ENCODE results near the gene HSPBP1. TPM values are rescaled to one million over a fixed set of nuclear protein-coding genes. Genes with fewer than 3 reads are reported as not detected.
A peak's percentile ranks its signal among the peaks of the same experiment; 100 is the strongest.

Gene HSPBP1
- total RNA-seq, 1 experiment from 2014 or later = 77.4 TPM

- peak; percentile 41 for DNase-seq (ENCODE audit: low read depth)
Measured at GRCh38 chr19:55305491-55305890, 25.6 kb upstream of the HSPBP1 start.

GRCh38 chr19:55304980-55305379 lies 25.1 kb upstream of the HSPBP1 start:
- DNase-seq (ENCODE audit: low read depth) = no peak

GRCh38 chr19:55304279-55304978 lies 24.5 kb upstream of the HSPBP1 start:
- peak; percentile 55 for DNase-seq (ENCODE audit: low read depth)

- DNase-seq (ENCODE audit: low read depth) = no peak
Measured at GRCh38 chr19:55303477-55303876, 23.6 kb upstream of the HSPBP1 start.

GRCh38 chr19:55302318-55302703 lies 22.4 kb upstream of the HSPBP1 start:
- DNase-seq (ENCODE audit: low read depth) = no peak

- DNase-seq (ENCODE audit: low read depth) = peak; percentile 68
Measured at GRCh38 chr19:55301459-55302317, 21.8 kb upstream of the HSPBP1 start.

GRCh38 chr19:55300886-55301458 lies 21.1 kb upstream of the HSPBP1 start:
- no peak for DNase-seq (ENCODE audit: low read depth)

- DNase-seq (ENCODE audit: low read depth) = no peak
Measured at GRCh38 chr19:55299991-55300390, 20.1 kb upstream of the HSPBP1 start.

GRCh38 chr19:55297267-55297666 lies 17.4 kb upstream of the HSPBP1 start:
- DNase-seq (ENCODE audit: low read depth) = no peak

- DNase-seq (ENCODE audit: low read depth) = peak; percentile 29
Measured at GRCh38 chr19:55289117-55289796, 9.3 kb upstream of the HSPBP1 start.

GRCh38 chr19:55287361-55288079 lies 7.6 kb upstream of the HSPBP1 start:
- DNase-seq (ENCODE audit: low read depth) = no peak

GRCh38 chr19:55285229-55285890 lies 5.5 kb upstream of the HSPBP1 start:
- DNase-seq (ENCODE audit: low read depth) = no peak

GRCh38 chr19:55284405-55285058 lies 4.6 kb upstream of the HSPBP1 start:
- no peak for DNase-seq (ENCODE audit: low read depth)

GRCh38 chr19:55283548-55284377 lies 3.9 kb upstream of the HSPBP1 start, which contains the start of gene BRSK1:
Gene BRSK1 (plus strand): TSS chr19:55283997. CDS start chr19:55284443, 446 bp downstream.
- no peak for DNase-seq (ENCODE audit: low read depth)

GRCh38 chr19:55279340-55279739 lies 570 bp downstream of the HSPBP1 start:
- no peak for DNase-seq (ENCODE audit: low read depth)

- DNase-seq (ENCODE audit: low read depth) = no peak
Measured at GRCh38 chr19:55278391-55279135, 1.3 kb downstream of the HSPBP1 start.

- DNase-seq (ENCODE audit: low read depth) = no peak
Measured at GRCh38 chr19:55277494-55277893, 2.4 kb downstream of the HSPBP1 start.
